Astrocyte (in vitro differentiated cells and primary cell): ENCODE measurements around the gene ATP8B1.

ENCODE experiments used
- EZH2 ChIP-seq: IDR thresholded peaks from 2 replicates; pipeline ENCODE4 v1.6.1; 2012; ENCODE audit warnings: mild to moderate bottlenecking, low read length, inconsistent platforms; ENCODE audit not compliant: insufficient read depth
- TF ChIP-seq, protein P1 (sequence below): IDR thresholded peaks from 2 replicates; pipeline ENCODE4 v1.5.1; 2011; ENCODE audit warnings: low read depth, mild to moderate bottlenecking, inconsistent platforms, low read length, moderate library complexity; ENCODE audit not compliant: insufficient read depth

DNA sequence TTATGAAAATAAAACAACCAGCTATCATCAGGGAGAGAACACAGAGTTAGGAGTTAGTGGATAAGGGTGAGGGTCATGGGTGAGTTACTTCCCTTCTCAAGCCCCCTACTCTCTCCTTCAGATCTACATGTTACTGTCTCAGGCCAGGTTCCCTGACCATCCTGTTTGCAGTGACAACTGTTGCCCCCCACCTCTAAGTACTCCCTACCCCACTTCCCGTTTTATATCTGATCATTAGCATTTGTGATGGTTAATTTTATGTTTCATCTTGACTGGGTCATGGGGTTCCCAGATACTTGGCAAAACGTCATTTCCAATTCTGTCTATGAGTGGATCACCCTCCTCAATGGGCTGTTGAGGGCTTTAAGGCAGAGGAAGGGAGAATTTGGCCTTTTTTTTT is 32.8 kb upstream of the ATP8B1 start:
- TF ChIP-seq, protein P1, sequence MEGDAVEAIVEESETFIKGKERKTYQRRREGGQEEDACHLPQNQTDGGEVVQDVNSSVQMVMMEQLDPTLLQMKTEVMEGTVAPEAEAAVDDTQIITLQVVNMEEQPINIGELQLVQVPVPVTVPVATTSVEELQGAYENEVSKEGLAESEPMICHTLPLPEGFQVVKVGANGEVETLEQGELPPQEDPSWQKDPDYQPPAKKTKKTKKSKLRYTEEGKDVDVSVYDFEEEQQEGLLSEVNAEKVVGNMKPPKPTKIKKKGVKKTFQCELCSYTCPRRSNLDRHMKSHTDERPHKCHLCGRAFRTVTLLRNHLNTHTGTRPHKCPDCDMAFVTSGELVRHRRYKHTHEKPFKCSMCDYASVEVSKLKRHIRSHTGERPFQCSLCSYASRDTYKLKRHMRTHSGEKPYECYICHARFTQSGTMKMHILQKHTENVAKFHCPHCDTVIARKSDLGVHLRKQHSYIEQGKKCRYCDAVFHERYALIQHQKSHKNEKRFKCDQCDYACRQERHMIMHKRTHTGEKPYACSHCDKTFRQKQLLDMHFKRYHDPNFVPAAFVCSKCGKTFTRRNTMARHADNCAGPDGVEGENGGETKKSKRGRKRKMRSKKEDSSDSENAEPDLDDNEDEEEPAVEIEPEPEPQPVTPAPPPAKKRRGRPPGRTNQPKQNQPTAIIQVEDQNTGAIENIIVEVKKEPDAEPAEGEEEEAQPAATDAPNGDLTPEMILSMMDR, result no peak
- no peak for TF ChIP-seq EZH2
